Neural progenitor cell (in vitro differentiated cells): ENCODE data around the gene CORO6. TPM values are rescaled to one million over a fixed set of nuclear protein-coding genes. Genes with fewer than 3 reads are reported as not detected.
A peak's percentile ranks its signal among the peaks of the same experiment; 100 is the strongest.

Experiments
- DNase-seq: peaks from one replicate; pipeline ENCODE4 v3.0.0-alpha.2; 2016; ENCODE audit warnings: low spot score
- H2AFZ ChIP-seq: fragments of 200-600 bp; sonication (generic); replicated peaks from 2 replicates; pipeline ENCODE4 v1.6.1; 2016; ENCODE audit warnings: antibody characterized with exemption
- H3F3A ChIP-seq: fragments of 200-600 bp; sonication (generic); 2 replicates; pipeline ENCODE4 v1.6.1; 2016; ENCODE audit warnings: antibody characterized with exemption, low read depth
- H3K27ac ChIP-seq: fragments of 200-600 bp; sonication (generic); 2 replicates; pipeline ENCODE4 v1.5.1; 2016; ENCODE audit warnings: mild to moderate bottlenecking
- H3K27me3 ChIP-seq: fragments of 200-600 bp; sonication (generic); 2 replicates; pipeline ENCODE4 v1.6.1; 2016; ENCODE audit warnings: mild to moderate bottlenecking, moderate library complexity
- H3K36me3 ChIP-seq: fragments of 200-600 bp; sonication (generic); 2 replicates; pipeline ENCODE4 v1.5.1; 2016
- H3K4me1 ChIP-seq: fragments of 200-600 bp; sonication (generic); 2 replicates; pipeline ENCODE4 v1.6.1; 2016; ENCODE audit warnings: mixed run types
- H3K4me2 ChIP-seq: fragments of 200-600 bp; sonication (generic); 2 replicates; pipeline ENCODE4 v1.6.1; 2016
- H3K4me3 ChIP-seq: fragments of 200-600 bp; sonication (generic); 2 replicates; pipeline ENCODE4 v1.5.1; 2016
- H3K79me2 ChIP-seq: fragments of 200-600 bp; sonication (generic); 2 replicates; pipeline ENCODE4 v1.6.1; 2016; ENCODE audit warnings: low read depth
- H3K9ac ChIP-seq: fragments of 200-600 bp; sonication (generic); 2 replicates; pipeline ENCODE4 v1.6.1; 2016
- H3K9me3 ChIP-seq: fragments of 200-600 bp; sonication (generic); 2 replicates; pipeline ENCODE4 v1.5.1; 2016; ENCODE audit warnings: low read depth
- H4K20me1 ChIP-seq: fragments of 200-600 bp; sonication (generic); 2 replicates; pipeline ENCODE4 v1.6.1; 2016; ENCODE audit warnings: low read depth
- H3K27ac Mint-ChIP-seq: 3 replicates; pipeline ENCODE4 v1.8.0; 2021; ENCODE audit warnings: mixed read lengths
- H3K27me3 Mint-ChIP-seq: 2 replicates; pipeline ENCODE4 v1.8.0; 2022; ENCODE audit warnings: low read depth, mild to moderate bottlenecking, inconsistent platforms, moderate library complexity, mixed read lengths; ENCODE audit not compliant: insufficient read depth
- H3K36me3 Mint-ChIP-seq: 3 replicates; pipeline ENCODE4 v1.8.0; 2021; ENCODE audit warnings: mixed read lengths
- H3K4me1 Mint-ChIP-seq: 3 replicates; pipeline ENCODE4 v1.8.0; 2021; ENCODE audit warnings: mixed read lengths
- H3K4me3 Mint-ChIP-seq: 3 replicates; pipeline ENCODE4 v1.8.0; 2021; ENCODE audit warnings: mild to moderate bottlenecking, moderate library complexity, mixed read lengths
- H3K9me3 Mint-ChIP-seq: 3 replicates; pipeline ENCODE4 v1.8.0; 2020; ENCODE audit warnings: mixed read lengths
- EZH2 ChIP-seq: fragments of 200-600 bp; sonication (generic); IDR thresholded peaks from 2 replicates; pipeline ENCODE4 v1.6.1; 2017; ENCODE audit warnings: antibody characterized with exemption, mild to moderate bottlenecking, moderate library complexity
- EZH2phosphoT487 ChIP-seq: fragments of 200-600 bp; sonication (generic); IDR thresholded peaks from 2 replicates; pipeline ENCODE4 v1.6.1; 2017; ENCODE audit warnings: antibody characterized with exemption
- total RNA-seq: library from RNA; depleted of rRNA; stranded (reverse); fragments of >200 nt; gene quantifications from 2 replicates; pipeline ENCODE4 v1.2.3, GENCODE V29; 2015; ENCODE audit warnings: low replicate concordance
- TF ChIP-seq, protein P1 (sequence below): fragments of 200-600 bp; sonication (generic); IDR thresholded peaks from 2 replicates; pipeline ENCODE4 v1.5.1; 2017; ENCODE audit warnings: antibody characterized with exemption, mild to moderate bottlenecking

CORO6 gene
- total RNA-seq, 1 donor from 2014 or later, result 3.9 TPM

DNA sequence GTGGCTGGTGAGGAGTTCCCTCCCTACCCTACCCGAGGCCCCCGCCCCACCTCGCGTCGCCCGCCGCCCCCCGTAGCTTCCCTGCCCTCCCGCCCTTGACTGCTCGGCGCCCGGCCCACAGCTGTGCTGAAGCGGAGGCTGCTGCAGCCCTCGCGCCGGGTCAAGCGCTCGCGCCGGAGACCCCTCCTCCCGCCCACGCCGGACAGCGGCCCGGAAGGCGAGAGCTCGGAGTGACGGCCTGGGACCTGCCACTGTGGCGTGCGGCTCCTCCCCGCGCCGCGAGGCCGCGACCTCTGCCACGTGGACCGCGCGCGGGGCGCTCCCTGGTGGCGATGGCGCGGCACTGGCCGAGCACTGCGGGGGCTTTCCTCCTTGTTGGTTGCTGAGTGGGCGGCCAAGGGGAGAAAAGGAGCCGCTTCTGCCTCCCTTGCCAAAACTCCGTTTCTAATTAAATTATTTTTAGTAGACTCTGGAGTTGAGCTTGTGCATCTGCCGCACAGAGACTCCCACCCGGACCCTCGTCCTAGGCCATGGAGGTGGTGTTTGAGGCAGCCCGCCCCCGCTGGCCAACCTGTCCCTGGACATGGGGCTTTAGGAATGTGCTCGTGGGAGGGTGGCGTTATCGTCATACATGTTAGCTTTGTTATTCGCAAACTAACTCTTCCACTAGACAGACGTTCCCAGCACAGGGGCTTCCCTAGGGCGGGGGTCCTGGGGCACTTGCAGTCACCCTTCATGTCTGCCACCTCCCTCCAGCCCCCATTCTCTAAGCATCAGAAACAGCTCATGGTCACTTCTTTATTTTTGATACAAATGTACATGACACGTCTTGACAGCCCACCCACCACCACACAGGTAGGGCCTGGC, 49.8 kb downstream of the CORO6 start:
- Histone ChIP-seq H2AFZ (no peak overlapping the region), H3F3A (peaks cover 13% of the 10 kb centered on the region), H3K9me3 (no peaks in the 10 kb centered on the region), H3K4me1 (peaks cover 15% of the 10 kb centered on the region), H4K20me1 (peaks cover 58% of the 10 kb centered on the region), H3K79me2 (peaks cover 7% of the 10 kb centered on the region), H3K4me3 (no peak overlapping the region), H3K27me3 (peaks cover under 1% of the 10 kb centered on the region), H3K9ac (no peak overlapping the region), H3K4me2 (peak overlapping the region; percentile 63), H3K27ac (no peak overlapping the region), H3K36me3 (no peaks in the 10 kb centered on the region)
- peak overlapping the region; percentile 57 for H3K4me3 Mint-ChIP-seq
- peaks cover 11% of the 10 kb centered on the region for H3K27me3 Mint-ChIP-seq
- TF ChIP-seq EZH2phosphoT487 (no peak), EZH2 (no peak)
- TF ChIP-seq, protein P1, sequence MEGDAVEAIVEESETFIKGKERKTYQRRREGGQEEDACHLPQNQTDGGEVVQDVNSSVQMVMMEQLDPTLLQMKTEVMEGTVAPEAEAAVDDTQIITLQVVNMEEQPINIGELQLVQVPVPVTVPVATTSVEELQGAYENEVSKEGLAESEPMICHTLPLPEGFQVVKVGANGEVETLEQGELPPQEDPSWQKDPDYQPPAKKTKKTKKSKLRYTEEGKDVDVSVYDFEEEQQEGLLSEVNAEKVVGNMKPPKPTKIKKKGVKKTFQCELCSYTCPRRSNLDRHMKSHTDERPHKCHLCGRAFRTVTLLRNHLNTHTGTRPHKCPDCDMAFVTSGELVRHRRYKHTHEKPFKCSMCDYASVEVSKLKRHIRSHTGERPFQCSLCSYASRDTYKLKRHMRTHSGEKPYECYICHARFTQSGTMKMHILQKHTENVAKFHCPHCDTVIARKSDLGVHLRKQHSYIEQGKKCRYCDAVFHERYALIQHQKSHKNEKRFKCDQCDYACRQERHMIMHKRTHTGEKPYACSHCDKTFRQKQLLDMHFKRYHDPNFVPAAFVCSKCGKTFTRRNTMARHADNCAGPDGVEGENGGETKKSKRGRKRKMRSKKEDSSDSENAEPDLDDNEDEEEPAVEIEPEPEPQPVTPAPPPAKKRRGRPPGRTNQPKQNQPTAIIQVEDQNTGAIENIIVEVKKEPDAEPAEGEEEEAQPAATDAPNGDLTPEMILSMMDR, result peak; percentile 73
- H3K9me3 Mint-ChIP-seq, result no peaks in the 10 kb centered on the region
- H3K4me1 Mint-ChIP-seq, result peaks cover 26% of the 10 kb centered on the region
- H3K27ac Mint-ChIP-seq, result no peak overlapping the region
- H3K36me3 Mint-ChIP-seq, result peaks cover 6% of the 10 kb centered on the region
- DNase-seq, result peak; percentile 82

DNA sequence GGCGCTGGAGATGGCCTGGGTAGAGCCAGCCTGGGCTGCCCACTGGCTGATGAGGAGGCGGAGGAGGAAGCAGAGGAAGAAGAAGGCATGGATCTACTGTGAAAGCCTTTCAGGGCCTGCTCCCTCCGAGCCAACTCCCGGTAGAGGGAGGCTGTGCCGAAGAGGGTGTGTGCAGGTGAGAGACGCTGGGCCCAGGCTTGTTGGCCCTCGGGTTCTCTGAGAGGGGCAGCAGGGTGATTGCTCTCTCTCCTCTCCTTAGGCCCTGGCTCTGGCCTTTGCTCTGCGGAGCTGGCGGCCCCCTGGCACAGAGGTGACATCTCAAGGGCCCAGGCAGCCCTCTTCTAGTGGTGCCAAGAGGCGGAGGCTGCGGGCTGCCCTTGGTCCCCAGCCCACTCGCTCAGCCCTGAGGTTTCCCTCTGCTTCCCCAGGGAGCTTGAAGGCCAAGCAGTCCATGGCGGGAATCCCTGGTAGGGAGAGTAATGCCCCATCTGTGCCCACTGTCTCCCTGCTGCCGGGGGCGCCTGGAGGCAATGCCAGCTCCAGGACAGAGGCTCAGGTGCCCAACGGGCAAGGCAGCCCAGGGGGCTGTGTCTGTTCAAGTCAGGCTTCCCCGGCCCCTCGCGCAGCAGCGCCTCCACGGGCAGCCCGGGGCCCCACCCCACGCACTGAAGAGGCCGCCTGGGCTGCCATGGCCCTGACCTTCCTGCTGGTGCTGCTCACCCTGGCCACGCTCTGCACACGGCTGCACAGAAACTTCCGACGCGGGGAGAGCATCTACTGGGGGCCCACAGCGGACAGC, 50.6 kb downstream of the CORO6 start:
- peaks cover 7% of the 10 kb centered on the region for H3K79me2 ChIP-seq
- no peak overlapping the region for H3K27ac Mint-ChIP-seq
- no peak overlapping the region for H3K4me2 ChIP-seq
- H3K36me3 ChIP-seq, result no peaks in the 10 kb centered on the region
- H3K27me3 ChIP-seq, result peaks cover 9% of the 10 kb centered on the region
- no peak overlapping the region for H3K4me3 Mint-ChIP-seq
- H3K27me3 Mint-ChIP-seq, result peaks cover 13% of the 10 kb centered on the region
- H3K9me3 ChIP-seq, result no peaks in the 10 kb centered on the region
- peaks cover 58% of the 10 kb centered on the region for H4K20me1 ChIP-seq
- H3F3A ChIP-seq, result peaks cover 22% of the 10 kb centered on the region
- H3K9ac ChIP-seq, result no peak overlapping the region
- no peak for DNase-seq
- no peak overlapping the region for H3K27ac ChIP-seq
- peaks cover 26% of the 10 kb centered on the region for H3K4me1 Mint-ChIP-seq
- no peak for TF ChIP-seq EZH2phosphoT487
- TF ChIP-seq, protein P1, result no peak
- TF ChIP-seq EZH2, result no peak
- H3K9me3 Mint-ChIP-seq, result no peaks in the 10 kb centered on the region
- no peak overlapping the region for H3K4me3 ChIP-seq
- peaks cover 6% of the 10 kb centered on the region for H3K36me3 Mint-ChIP-seq
- no peak overlapping the region for H2AFZ ChIP-seq
- peaks cover 15% of the 10 kb centered on the region for H3K4me1 ChIP-seq

DNA sequence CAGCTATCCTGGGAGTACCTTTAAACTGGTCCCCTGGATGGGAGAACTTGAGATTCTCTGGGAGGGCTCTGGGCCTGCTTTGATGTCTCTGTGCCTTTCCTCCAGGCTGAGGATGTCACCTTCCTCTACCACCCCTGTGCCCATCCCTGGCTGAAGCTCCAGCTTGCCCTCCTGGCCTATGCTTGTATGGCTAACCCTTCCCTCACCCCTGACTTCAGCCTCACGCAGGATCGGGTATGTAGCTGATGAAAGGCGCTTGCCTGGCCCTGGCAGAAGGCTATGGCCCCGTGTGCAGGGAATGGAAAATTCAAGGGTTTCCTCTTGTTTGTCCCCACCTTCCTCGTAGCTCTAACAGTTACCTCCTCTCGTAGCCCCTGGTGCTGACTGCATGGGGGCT, 51.2 kb downstream of the CORO6 start:
- Histone ChIP-seq H4K20me1 (peaks cover 55% of the 10 kb centered on the region), H3K9me3 (no peaks in the 10 kb centered on the region), H3K9ac (no peak overlapping the region), H2AFZ (no peak overlapping the region), H3K27me3 (peaks cover 15% of the 10 kb centered on the region), H3K79me2 (peaks cover 7% of the 10 kb centered on the region), H3K4me1 (peaks cover 17% of the 10 kb centered on the region), H3K36me3 (no peaks in the 10 kb centered on the region), H3K4me2 (no peak overlapping the region), H3K4me3 (no peak overlapping the region), H3F3A (peaks cover 27% of the 10 kb centered on the region), H3K27ac (no peak overlapping the region)
- Mint-ChIP-seq H3K4me1 (peaks cover 26% of the 10 kb centered on the region), H3K4me3 (peak overlapping the region; percentile 24), H3K36me3 (peaks cover 6% of the 10 kb centered on the region), H3K9me3 (no peaks in the 10 kb centered on the region), H3K27me3 (peaks cover 13% of the 10 kb centered on the region), H3K27ac (no peak overlapping the region)
- DNase-seq, result no peak
- no peak for TF ChIP-seq EZH2
- TF ChIP-seq, protein P1, result no peak
- TF ChIP-seq EZH2phosphoT487, result no peak
